ENCODE measurements around the gene UBE2E2. TPM values are rescaled to one million over a fixed set of nuclear protein-coding genes. Genes with fewer than 3 reads are reported as not detected.

The UBE2E2 gene
- total RNA-seq, 1 donor from 2014 or later = 50.8 TPM

DNA sequence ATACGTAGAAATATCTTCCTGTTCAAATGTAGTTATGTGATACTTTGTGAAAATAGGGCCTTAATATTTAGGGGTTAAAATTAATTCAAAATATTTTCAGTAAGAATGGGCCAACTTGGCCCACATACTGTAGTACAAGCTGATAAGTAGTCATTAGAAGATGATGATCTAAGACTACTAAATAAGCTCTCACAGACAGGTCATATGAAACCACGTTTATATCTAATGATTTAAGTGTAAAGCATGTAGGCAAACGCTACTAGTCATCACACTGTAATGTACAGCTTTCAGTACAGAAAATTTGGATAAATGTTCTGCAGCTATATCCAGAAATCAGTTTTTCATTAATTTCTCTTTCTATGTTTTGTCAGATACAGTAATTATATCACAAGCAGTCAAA lies 228.6 kb downstream of the UBE2E2 start:
- Histone ChIP-seq H3K36me3 (no peaks in the 10 kb centered on the region), H3K9me3 (no peaks in the 10 kb centered on the region), H3K27ac (no peak overlapping the region), H3K27me3 (ENCODE audit: low read depth) (no peaks in the 10 kb centered on the region), H3K4me1 (no peaks in the 10 kb centered on the region), H3K4me3 (no peak overlapping the region)
- ATAC-seq (no peak), DNase-seq (no peak)
- intact Hi-C loops (cut with DNase I) = no loop called here
- TF ChIP-seq CTCF (IDR thresholded peaks at IDR 0.05) = no peak

DNA sequence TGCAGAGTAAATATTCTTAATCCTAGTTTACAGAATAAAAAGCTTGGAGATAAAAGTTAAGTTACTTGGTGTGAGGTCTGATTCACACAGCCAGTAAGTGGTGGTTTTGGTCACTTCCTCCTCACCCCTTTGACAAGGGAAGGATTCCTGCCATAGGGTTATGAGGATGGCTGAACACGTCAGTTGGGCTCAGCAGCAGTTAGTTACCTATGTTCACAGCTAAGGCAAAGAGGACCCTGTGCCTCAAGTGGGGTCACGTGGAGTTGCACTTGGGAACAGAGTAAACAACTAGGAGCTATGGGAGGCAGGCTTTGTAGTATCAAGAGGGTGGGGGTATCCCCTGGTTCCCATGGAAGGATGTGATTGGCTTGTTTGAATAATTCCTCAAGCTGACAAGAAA lies 232.2 kb downstream of the UBE2E2 start:
- no peak for TF ChIP-seq CTCF (IDR thresholded peaks at IDR 0.05)
- DNase-seq = no peak
- Histone ChIP-seq H3K36me3 (no peaks in the 10 kb centered on the region), H3K4me3 (no peak overlapping the region), H3K9me3 (no peaks in the 10 kb centered on the region), H3K27ac (no peak overlapping the region), H3K27me3 (ENCODE audit: low read depth) (no peaks in the 10 kb centered on the region), H3K4me1 (no peaks in the 10 kb centered on the region)
- intact Hi-C loops (cut with DNase I) = no loop called here
- ATAC-seq = peak; percentile 59 to 60

- Histone ChIP-seq H3K27ac (no peak overlapping the region), H3K4me1 (no peaks in the 10 kb centered on the region), H3K9me3 (no peaks in the 10 kb centered on the region), H3K4me3 (no peak overlapping the region), H3K27me3 (ENCODE audit: low read depth) (no peaks in the 10 kb centered on the region), H3K36me3 (no peaks in the 10 kb centered on the region)
- DNase-seq (no peak), ATAC-seq (no peak)
- intact Hi-C loops (cut with DNase I) = no loop called here
- no peak for TF ChIP-seq CTCF (IDR thresholded peaks at IDR 0.05)
Observed at GRCh38 chr3:23435904-23436303, 232.8 kb downstream of the UBE2E2 start.

DNA sequence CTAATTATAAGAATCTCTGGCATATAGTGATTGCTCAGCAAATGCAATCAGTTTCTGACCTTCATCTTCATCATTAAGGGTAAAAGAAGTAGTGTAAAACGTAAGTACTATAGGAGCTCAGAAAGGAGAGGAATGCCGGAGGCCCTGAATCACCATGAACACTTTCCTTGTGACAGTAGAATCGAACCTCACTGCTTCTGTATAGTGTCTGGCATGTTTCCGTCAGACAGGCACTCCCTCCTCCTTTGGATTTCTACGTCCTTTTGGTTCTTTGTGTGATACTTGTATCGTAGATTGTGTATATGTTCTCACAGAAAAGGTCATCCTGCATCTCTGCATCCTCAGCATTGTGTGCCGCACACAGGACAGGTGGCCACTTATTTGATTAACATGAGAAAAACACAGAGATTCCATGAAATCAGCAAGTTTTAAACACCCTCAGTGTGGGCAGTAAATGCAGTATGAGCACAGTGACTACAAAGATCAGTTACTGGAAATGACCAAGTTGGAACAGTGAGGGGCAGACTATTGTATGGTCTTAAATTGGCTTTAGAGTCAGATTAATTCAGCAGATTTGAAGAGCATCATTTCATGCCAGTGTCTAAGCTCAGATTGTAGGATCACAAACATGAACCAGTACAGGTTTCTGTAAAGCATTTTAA lies 234.5 kb downstream of the UBE2E2 start:
- TF ChIP-seq CTCF (IDR thresholded peaks at IDR 0.05) = no peak
- ATAC-seq = no peak
- no peaks in the 10 kb centered on the region for H3K9me3 ChIP-seq
- intact Hi-C loops (cut with DNase I) = no loop called here
- no peaks in the 10 kb centered on the region for H3K36me3 ChIP-seq
- no peak overlapping the region for H3K4me3 ChIP-seq
- no peaks in the 10 kb centered on the region for H3K27me3 ChIP-seq (ENCODE audit: low read depth)
- peaks cover under 1% of the 10 kb centered on the region for H3K4me1 ChIP-seq
- no peak for DNase-seq
- H3K27ac ChIP-seq = no peak overlapping the region

DNA sequence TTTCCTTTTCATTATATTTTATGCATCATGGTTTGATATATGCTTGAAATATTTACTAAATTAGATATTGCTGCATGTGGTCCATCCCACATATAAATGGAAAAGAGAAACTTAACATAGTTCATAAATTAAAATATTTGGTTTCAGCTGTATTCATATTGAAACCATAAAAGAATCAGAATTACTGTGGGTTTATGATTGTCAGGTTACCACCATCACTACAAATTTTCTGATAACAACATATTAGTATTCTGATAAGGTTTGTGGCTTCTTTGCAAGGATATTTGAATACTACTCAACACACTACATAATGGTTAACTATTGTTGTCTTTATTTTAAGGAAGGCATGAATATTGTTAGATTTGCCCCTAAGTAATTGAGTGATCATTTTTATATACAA lies 235.5 kb downstream of the UBE2E2 start:
- no peak for DNase-seq
- Histone ChIP-seq H3K4me3 (no peak overlapping the region), H3K4me1 (peaks cover 7% of the 10 kb centered on the region), H3K9me3 (no peaks in the 10 kb centered on the region), H3K27ac (no peak overlapping the region), H3K27me3 (ENCODE audit: low read depth) (no peaks in the 10 kb centered on the region), H3K36me3 (no peaks in the 10 kb centered on the region)
- no peak for TF ChIP-seq CTCF (IDR thresholded peaks at IDR 0.05)
- no peak for ATAC-seq
- intact Hi-C loops (cut with DNase I) = no loop called here

All from lower lobe of right lung (tissue), 2 donors.